Measurements from ENCODE around the gene NPTX1. TPM values are rescaled to one million over a fixed set of nuclear protein-coding genes. Genes with fewer than 3 reads are reported as not detected.

NPTX1 gene
- total and polyA plus RNA-seq, 9 donors = 0.02 to 19.8 (median 0.33) TPM; not detected in 1

GRCh38 chr17:80485846-80486245 is 9.4 kb upstream of the NPTX1 start:
- DNase-seq = no peak
- no peak overlapping the region for H3K27ac ChIP-seq
- 74 to 78% (median 76%) methylated on average over 10 of the region's 10 CpGs for WGBS, 3 donors
- no peaks in the 10 kb centered on the region for H3K4me1 ChIP-seq (ENCODE audit: insufficient read depth)
- peaks cover 2% of the 10 kb centered on the region for H3K27me3 ChIP-seq
- no peak for TF ChIP-seq POLR2A (IDR thresholded peaks at IDR 0.05)
- no peak for TF ChIP-seq CTCF (IDR thresholded peaks at IDR 0.05)
- TF ChIP-seq EP300 (IDR thresholded peaks at IDR 0.05) = no peak
- no peaks in the 10 kb centered on the region for H3K36me3 ChIP-seq
- H3K9me3 ChIP-seq = peaks cover 0 to 9% of the 10 kb centered on the region in 2 donors
- intact Hi-C loops (cut with DNase I) = no loop called here
- no peak overlapping the region for H3K4me3 ChIP-seq

GRCh38 chr17:80482555-80483308 is 6.3 kb upstream of the NPTX1 start:
- TF ChIP-seq EP300 (IDR thresholded peaks at IDR 0.05) (no peak), CTCF (IDR thresholded peaks at IDR 0.05) (no peak), POLR2A (IDR thresholded peaks at IDR 0.05) (no peak)
- Histone ChIP-seq H3K36me3 (no peaks in the 10 kb centered on the region), H3K27ac (no peak overlapping the region), H3K9me3 (peaks cover 0 to 8% of the 10 kb centered on the region in 2 donors), H3K27me3 (peaks cover 10% of the 10 kb centered on the region), H3K4me1 (ENCODE audit: insufficient read depth) (no peaks in the 10 kb centered on the region), H3K4me3 (no peak overlapping the region)
- 59 to 66% (median 63%) methylated on average over 16 of the region's 16 CpGs for WGBS, 3 donors
- intact Hi-C loops (cut with DNase I) = no loop called here
- no peak for DNase-seq

GRCh38 chr17:80482058-80482318 is 5.6 kb upstream of the NPTX1 start:
- no peak for TF ChIP-seq EP300 (IDR thresholded peaks at IDR 0.05)
- no peak for TF ChIP-seq POLR2A (IDR thresholded peaks at IDR 0.05)
- no peak for TF ChIP-seq CTCF (IDR thresholded peaks at IDR 0.05)
- WGBS, 3 donors = 83 to 93% (median 86%) methylated on average over 4 of the region's 4 CpGs
- Histone ChIP-seq H3K4me3 (no peak overlapping the region), H3K36me3 (no peaks in the 10 kb centered on the region), H3K27ac (no peak overlapping the region), H3K27me3 (peaks cover 18% of the 10 kb centered on the region), H3K4me1 (ENCODE audit: insufficient read depth) (no peaks in the 10 kb centered on the region), H3K9me3 (peaks cover 0 to 5% of the 10 kb centered on the region in 2 donors)
- intact Hi-C loops (cut with DNase I) = no loop called here
- DNase-seq = no peak

- TF ChIP-seq POLR2A (IDR thresholded peaks at IDR 0.05) = no peak
- TF ChIP-seq EP300 (IDR thresholded peaks at IDR 0.05) = no peak
- Histone ChIP-seq H3K36me3 (no peaks in the 10 kb centered on the region), H3K4me3 (no peak overlapping the region), H3K27me3 (peaks cover 19% of the 10 kb centered on the region), H3K9me3 (peaks cover 0 to under 1% of the 10 kb centered on the region in 2 donors), H3K4me1 (ENCODE audit: insufficient read depth) (peaks cover under 1% of the 10 kb centered on the region), H3K27ac (no peak overlapping the region)
- no peak for DNase-seq
- intact Hi-C loops (cut with DNase I) = no loop called here
- 37 to 40% (median 38%) methylated on average over 20 to 21 of the region's 21 CpGs for WGBS, 3 donors
Observed at GRCh38 chr17:80481284-80482057, 5.1 kb upstream of the NPTX1 start.

GRCh38 chr17:80480248-80480647 is 3.8 kb upstream of the NPTX1 start:
- no peak for TF ChIP-seq CTCF (IDR thresholded peaks at IDR 0.05)
- TF ChIP-seq POLR2A (IDR thresholded peaks at IDR 0.05) = no peak
- no peak for TF ChIP-seq EP300 (IDR thresholded peaks at IDR 0.05)
- Histone ChIP-seq H3K4me3 (no peak overlapping the region), H3K27ac (no peak overlapping the region), H3K36me3 (no peaks in the 10 kb centered on the region), H3K9me3 (no peaks in the 10 kb centered on the region), H3K4me1 (ENCODE audit: insufficient read depth) (peaks cover 3% of the 10 kb centered on the region), H3K27me3 (peaks cover 23% of the 10 kb centered on the region)
- 90 to 94% (median 93%) methylated on average over 7 of the region's 7 CpGs for WGBS, 3 donors
- intact Hi-C loops (cut with DNase I) = no loop called here
- no peak for DNase-seq
